ENCODE data around the gene KCNQ2. TPM values are rescaled to one million over a fixed set of nuclear protein-coding genes. Genes with fewer than 3 reads are reported as not detected.

Gene KCNQ2
- total RNA-seq, 4 donors from 2014 or later, result 0.19 to 0.40 (median 0.40) TPM; not detected in 1

GRCh38 chr20:63363013-63363957, 109.2 kb downstream of the KCNQ2 start:
- H3K27ac ChIP-seq, result no peak overlapping the region
- H3K4me3 ChIP-seq, result no peak overlapping the region
- TF ChIP-seq EP300 (IDR thresholded peaks at IDR 0.05) (no peak), CTCF (IDR thresholded peaks at IDR 0.05) (no peak), POLR2A (IDR thresholded peaks at IDR 0.05) (no peak), POLR2AphosphoS5 (IDR thresholded peaks at IDR 0.05) (no peak)
- H3K4me1 ChIP-seq, result peaks cover 0 to 9% (median 0%) of the 10 kb centered on the region in 3 donors
- no peaks in the 10 kb centered on the region for H3K9me3 ChIP-seq
- peaks cover 99% of the 10 kb centered on the region for H3K27me3 ChIP-seq
- no peaks in the 10 kb centered on the region for H3K36me3 ChIP-seq
- no peak for ATAC-seq
- 79% methylated on average over 8 of the region's 23 CpGs; no CpG with 5 or more reads in 1 of the 2 donors for WGBS, 2 donors (ENCODE audit: low coverage in 1 of 2)

DNA sequence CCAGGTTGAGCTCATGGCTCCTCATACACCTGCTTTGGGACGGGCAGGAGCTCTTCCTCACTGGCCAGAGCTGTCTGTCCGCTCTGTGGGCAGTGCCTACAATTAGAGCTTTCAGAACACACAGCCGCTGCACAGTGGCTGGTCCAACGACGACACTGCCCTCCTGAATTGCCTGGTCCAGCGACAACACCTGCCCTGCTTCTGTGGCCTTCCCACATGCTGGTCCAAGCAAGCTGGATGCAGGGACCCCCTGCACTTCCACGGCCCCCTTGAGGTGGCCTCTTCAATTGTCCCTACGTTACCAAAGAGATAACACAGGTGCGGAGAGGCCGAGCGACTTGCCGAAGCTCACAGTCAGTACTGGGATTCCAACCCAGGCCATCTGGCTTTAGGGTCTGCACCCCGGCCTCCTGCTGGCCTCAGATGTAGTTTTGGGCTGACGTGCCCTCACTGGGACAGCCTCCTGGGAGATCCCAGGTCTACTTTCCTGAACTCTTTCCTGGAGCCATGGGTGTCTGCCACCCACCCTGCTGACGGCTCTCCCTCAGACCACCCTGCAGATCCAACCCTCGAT, 109.9 kb downstream of the KCNQ2 start:
- no peak overlapping the region for H3K27ac ChIP-seq
- H3K4me3 ChIP-seq, result no peak overlapping the region
- no peak for ATAC-seq
- H3K27me3 ChIP-seq, result peaks cover 99% of the 10 kb centered on the region
- no peaks in the 10 kb centered on the region for H3K36me3 ChIP-seq
- no peaks in the 10 kb centered on the region for H3K9me3 ChIP-seq
- H3K4me1 ChIP-seq, result peaks cover 0 to 9% (median 0%) of the 10 kb centered on the region in 3 donors
- TF ChIP-seq EP300 (IDR thresholded peaks at IDR 0.05) (no peak), POLR2A (IDR thresholded peaks at IDR 0.05) (no peak), POLR2AphosphoS5 (IDR thresholded peaks at IDR 0.05) (no peak), CTCF (IDR thresholded peaks at IDR 0.05) (no peak)
- 81% methylated on average over 11 of the region's 16 CpGs; no CpG with 5 or more reads in 1 of the 2 donors for WGBS, 2 donors (ENCODE audit: low coverage in 1 of 2)

DNA sequence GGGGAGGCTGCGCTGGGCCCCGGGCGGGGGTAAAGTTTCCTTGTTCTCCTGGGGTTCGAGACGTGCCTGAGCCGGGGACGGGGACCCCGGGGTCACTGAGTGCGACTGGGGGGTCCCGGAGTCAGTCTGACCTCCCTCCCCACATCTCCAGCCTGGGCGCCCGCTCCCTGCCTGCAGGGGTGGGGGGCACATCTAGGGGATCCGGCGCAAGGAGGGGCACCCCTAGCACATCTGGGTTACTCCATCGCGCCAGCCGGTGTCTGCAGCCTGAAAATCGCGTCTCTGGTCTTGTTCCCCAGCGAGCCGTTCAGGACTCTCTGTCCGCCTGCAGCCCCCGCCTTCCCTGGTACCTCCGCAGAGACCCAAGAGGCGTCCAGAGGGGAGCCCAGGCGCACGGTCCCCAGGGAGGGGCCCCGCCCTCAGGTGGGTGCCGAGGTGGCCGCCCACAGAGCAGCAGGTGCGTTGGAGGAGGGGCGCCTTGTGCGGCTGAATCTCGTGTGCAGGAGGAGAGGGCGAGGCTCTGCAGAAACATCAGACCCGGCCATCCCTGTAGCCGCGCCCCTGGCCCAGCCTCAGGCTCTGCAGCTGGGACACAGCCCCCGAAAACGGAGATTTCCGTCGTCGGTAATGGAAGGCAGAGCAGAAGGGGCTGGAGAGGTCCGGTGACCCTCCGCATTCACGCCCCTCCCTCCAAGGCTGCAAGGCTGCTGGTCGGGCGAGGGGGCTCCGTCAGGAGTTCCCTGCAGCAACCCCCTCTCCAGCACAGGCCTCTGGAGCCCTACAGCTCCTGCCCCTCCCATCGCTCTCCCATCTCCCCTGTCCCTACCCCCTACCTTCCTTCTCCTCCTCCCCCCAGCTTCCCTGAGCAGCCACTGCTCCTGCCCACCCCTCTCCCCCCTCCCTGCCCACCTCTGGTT, 110.7 kb downstream of the KCNQ2 start:
- Histone ChIP-seq H3K36me3 (no peaks in the 10 kb centered on the region), H3K27ac (no peak overlapping the region), H3K4me1 (peaks cover 0 to 9% (median 0%) of the 10 kb centered on the region in 3 donors), H3K9me3 (no peaks in the 10 kb centered on the region), H3K27me3 (peaks cover 95% of the 10 kb centered on the region), H3K4me3 (no peak overlapping the region)
- no peak for ATAC-seq
- 13 to 25% methylated on average over 3 to 17 of the region's 50 CpGs for WGBS, 2 donors (ENCODE audit: low coverage in 1 of 2)
- TF ChIP-seq POLR2AphosphoS5 (IDR thresholded peaks at IDR 0.05) (no peak), POLR2A (IDR thresholded peaks at IDR 0.05) (no peak), EP300 (IDR thresholded peaks at IDR 0.05) (no peak), CTCF (IDR thresholded peaks at IDR 0.05) (no peak)

DNA sequence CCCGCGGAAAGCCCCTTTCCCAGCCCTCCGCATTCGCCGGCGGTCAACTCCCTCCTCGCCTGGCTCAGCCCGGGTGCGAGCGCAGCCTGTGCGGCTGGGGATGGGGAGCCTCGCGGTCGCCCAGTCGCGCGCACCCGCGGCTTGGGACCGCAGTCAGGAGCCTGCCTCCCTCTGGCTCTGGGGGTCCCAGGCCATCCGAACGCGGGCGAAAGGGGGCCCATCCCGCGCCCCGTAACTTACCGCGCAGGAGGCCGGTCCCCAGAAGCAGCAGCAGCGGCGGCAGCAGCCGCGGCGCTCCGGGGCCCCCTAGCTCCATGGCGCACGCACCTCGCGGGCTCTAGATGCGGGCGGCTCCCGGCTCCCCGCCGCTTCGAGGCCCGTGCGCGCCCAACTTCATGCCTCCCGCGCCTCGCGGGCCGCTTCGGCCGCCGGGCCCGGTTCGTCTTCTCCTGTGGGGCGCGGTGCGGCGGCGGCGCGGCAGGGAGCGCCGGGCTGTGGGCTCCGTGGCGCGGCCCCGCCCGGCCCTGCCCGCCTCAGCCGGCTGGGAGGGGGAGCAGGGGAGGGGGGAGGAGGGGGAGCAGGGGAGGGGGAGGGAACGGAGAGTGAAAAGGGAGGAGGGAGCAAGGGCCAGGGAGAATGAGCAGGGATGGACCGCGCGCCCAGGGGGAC, 111.5 kb downstream of the KCNQ2 start, which contains the start of gene CHRNA4:
TSS of gene CHRNA4 (minus strand) at position 500 of the 669 bp plus-strand sequence. CDS start at position 316, 184 bp downstream.
- TF ChIP-seq POLR2AphosphoS5 (IDR thresholded peaks at IDR 0.05), result no peak
- TF ChIP-seq EP300 (IDR thresholded peaks at IDR 0.05), result no peak
- TF ChIP-seq POLR2A (IDR thresholded peaks at IDR 0.05), result no peak
- no peak for TF ChIP-seq CTCF (IDR thresholded peaks at IDR 0.05)
- H3K9me3 ChIP-seq, result no peaks in the 10 kb centered on the region
- H3K4me1 ChIP-seq, result peaks cover 0 to 9% (median 0%) of the 10 kb centered on the region in 3 donors
- H3K36me3 ChIP-seq, result no peaks in the 10 kb centered on the region
- WGBS, 2 donors (ENCODE audit: low coverage in 1 of 2), result 6% methylated on average over 3 of the region's 79 CpGs; no CpG with 5 or more reads in 1 of the 2 donors
- peak within 1 kb of the TSS in 1 of 2 donors; percentile 34 for H3K4me3 ChIP-seq
- no peak within 1 kb of the TSS for H3K27ac ChIP-seq
- no peak for ATAC-seq
- peaks cover 96% of the 10 kb centered on the region for H3K27me3 ChIP-seq

All from gastroesophageal sphincter (tissue), 4 donors.